HEK293 (cell line): ENCODE data around the gene RSL24D1.

Experiments
- CTCF ChIA-PET: fragments of 350-600 bp; formaldehyde crosslinking; extraction: SDS; loops from one replicate; lab custom pipeline; 2021; ENCODE audit warnings: antibody characterized with exemption; lab: Yijun Ruan, JAX
- POLR2A ChIA-PET: fragments of 300-600 bp; formaldehyde crosslinking; extraction: SDS; loops from one replicate; lab custom pipeline; 2020; ENCODE audit warnings: antibody characterized with exemption, inconsistent platforms; lab: Yijun Ruan, JAX
- H3K27ac ChIP-seq: fragments of 200-500 bp; sonication (Bioruptor generic); 2 replicates; pipeline ENCODE4 v1.5.1; 2014; ENCODE audit warnings: low read depth, low read length, control low read depth, inconsistent platforms; ENCODE audit errors: extremely low read depth
- H3K36me3 ChIP-seq, 2 experiments: fragments of 200-500 bp in 1 of 2; sonication (Bioruptor generic) in 1 of 2; 1 replicate in 1 of 2; 2 replicates in 1 of 2; pipeline ENCODE4 v1.5.1; 2014 to 2017; ENCODE audit warnings: inconsistent platforms in 2 of 2, low read length in 2 of 2; ENCODE audit not compliant: control insufficient read depth in 2 of 2, insufficient read depth in 1 of 2
- H3K4me1 ChIP-seq: fragments of 200-500 bp; sonication (Bioruptor generic); 2 replicates; pipeline ENCODE4 v1.5.1; 2014; ENCODE audit warnings: mild to moderate bottlenecking, low read length, inconsistent platforms; ENCODE audit not compliant: control insufficient read depth, insufficient read depth
- H3K4me3 ChIP-seq: 2 replicates; pipeline ENCODE4 v1.5.1; 2011; ENCODE audit warnings: low read depth, mild to moderate bottlenecking, control low read depth, low read length, moderate library complexity
- H3K9me3 ChIP-seq: fragments of 200-500 bp; sonication (Bioruptor generic); 2 replicates; pipeline ENCODE4 v1.5.1; 2014; ENCODE audit warnings: low read depth, low read length, inconsistent platforms; ENCODE audit not compliant: control insufficient read depth, insufficient read depth
- BCL11B ChIP-seq: fragments of 450-650 bp; formaldehyde crosslinking; IDR thresholded peaks from 2 replicates; pipeline ENCODE4 v1.5.1; 2016; ENCODE audit warnings: low read depth, missing biosample characterization, missing genetic modification characterization
- CTCF ChIP-seq: fragments of 450-650 bp; formaldehyde crosslinking; IDR thresholded peaks from 2 replicates; pipeline ENCODE4 v1.5.1; 2016; ENCODE audit warnings: missing biosample characterization, missing genetic modification characterization
- GFI1B ChIP-seq: fragments of 450-650 bp; formaldehyde crosslinking; IDR thresholded peaks from 2 replicates; pipeline ENCODE4 v1.5.1; 2016; ENCODE audit warnings: missing biosample characterization, missing genetic modification characterization
- KLF16 ChIP-seq: fragments of 450-650 bp; formaldehyde crosslinking; IDR thresholded peaks from 2 replicates; pipeline ENCODE4 v1.5.1; 2017; ENCODE audit warnings: missing biosample characterization, missing genetic modification characterization
- KLF9 ChIP-seq: fragments of 450-650 bp; formaldehyde crosslinking; IDR thresholded peaks from 2 replicates; pipeline ENCODE4 v1.5.1; 2016; ENCODE audit warnings: missing biosample characterization, missing genetic modification characterization, low read depth
- TCF7L2 ChIP-seq: IDR thresholded peaks from 2 replicates; pipeline ENCODE4 v1.6.1; 2011; ENCODE audit warnings: low read depth, mild to moderate bottlenecking, inconsistent platforms, low read length, moderate library complexity, borderline replicate concordance
- ZBTB21 ChIP-seq: fragments of 450-650 bp; formaldehyde crosslinking; IDR thresholded peaks from 2 replicates; pipeline ENCODE4 v1.5.1; 2017; ENCODE audit warnings: missing biosample characterization, missing genetic modification characterization
- ZBTB44 ChIP-seq: fragments of 450-650 bp; IDR thresholded peaks from 2 replicates; pipeline ENCODE4 v1.5.1; 2018; ENCODE audit warnings: missing biosample characterization, mild to moderate bottlenecking, missing genetic modification characterization
- ZNF184 ChIP-seq: fragments of 450-650 bp; IDR thresholded peaks from 2 replicates; pipeline ENCODE4 v1.5.1; 2018; ENCODE audit warnings: missing biosample characterization, mild to moderate bottlenecking, missing genetic modification characterization
- ZNF26 ChIP-seq: fragments of 450-650 bp; formaldehyde crosslinking; IDR thresholded peaks from 2 replicates; pipeline ENCODE4 v1.5.1; 2016; ENCODE audit warnings: missing biosample characterization, missing genetic modification characterization
- ZNF280C ChIP-seq: fragments of 450-650 bp; formaldehyde crosslinking; IDR thresholded peaks from 2 replicates; pipeline ENCODE4 v1.5.1; 2016; ENCODE audit warnings: missing biosample characterization, missing genetic modification characterization
- ZNF37A ChIP-seq: fragments of 450-650 bp; IDR thresholded peaks from 2 replicates; pipeline ENCODE4 v1.5.1; 2018; ENCODE audit warnings: missing biosample characterization, missing genetic modification characterization
- ZNF391 ChIP-seq: fragments of 450-650 bp; formaldehyde crosslinking; IDR thresholded peaks from 2 replicates; pipeline ENCODE4 v1.5.1; 2016; ENCODE audit warnings: low read depth, missing biosample characterization, missing genetic modification characterization, borderline replicate concordance
- ZNF423 ChIP-seq: fragments of 450-650 bp; formaldehyde crosslinking; IDR thresholded peaks from 2 replicates; pipeline ENCODE4 v1.5.1; 2016; ENCODE audit warnings: missing biosample characterization, missing genetic modification characterization
- ZNF449 ChIP-seq: fragments of 450-650 bp; formaldehyde crosslinking; IDR thresholded peaks from 2 replicates; pipeline ENCODE4 v1.5.1; 2017; ENCODE audit warnings: missing biosample characterization, mild to moderate bottlenecking, missing genetic modification characterization, moderate library complexity
- ZNF510 ChIP-seq: fragments of 450-650 bp; formaldehyde crosslinking; IDR thresholded peaks from 2 replicates; pipeline ENCODE4 v1.5.1; 2018; ENCODE audit warnings: mild to moderate bottlenecking, missing genetic modification characterization, missing biosample characterization; ENCODE audit not compliant: insufficient replicate concordance
- ZNF530 ChIP-seq: fragments of 450-650 bp; formaldehyde crosslinking; IDR thresholded peaks from 2 replicates; pipeline ENCODE4 v1.5.1; 2016; ENCODE audit warnings: low read depth, missing biosample characterization, missing genetic modification characterization
- ZNF548 ChIP-seq: fragments of 450-650 bp; formaldehyde crosslinking; IDR thresholded peaks from 2 replicates; pipeline ENCODE4 v1.5.1; 2016; ENCODE audit warnings: missing biosample characterization, missing genetic modification characterization
- ZNF558 ChIP-seq: fragments of 450-650 bp; formaldehyde crosslinking; IDR thresholded peaks from 2 replicates; pipeline ENCODE4 v1.5.1; 2016; ENCODE audit warnings: missing biosample characterization, missing genetic modification characterization
- ZNF571 ChIP-seq: fragments of 450-650 bp; formaldehyde crosslinking; IDR thresholded peaks from 2 replicates; pipeline ENCODE4 v1.5.0; 2017; ENCODE audit warnings: missing biosample characterization, missing genetic modification characterization
- ZNF624 ChIP-seq: fragments of 450-650 bp; formaldehyde crosslinking; IDR thresholded peaks from 2 replicates; pipeline ENCODE4 v1.5.1; 2017; ENCODE audit warnings: missing biosample characterization, missing genetic modification characterization
- ZNF626 ChIP-seq: fragments of 450-650 bp; sonication (Bioruptor Pico); formaldehyde crosslinking; IDR thresholded peaks from 2 replicates; pipeline ENCODE4 v1.5.1; 2018; ENCODE audit warnings: missing biosample characterization, missing genetic modification characterization, inconsistent platforms
- ZNF629 ChIP-seq: fragments of 450-650 bp; formaldehyde crosslinking; IDR thresholded peaks from 2 replicates; pipeline ENCODE4 v1.5.1; 2017; ENCODE audit warnings: missing biosample characterization, missing genetic modification characterization
- ZNF660 ChIP-seq: fragments of 450-650 bp; IDR thresholded peaks from 2 replicates; pipeline ENCODE4 v1.5.1; 2018; ENCODE audit warnings: missing biosample characterization, mild to moderate bottlenecking, missing genetic modification characterization
- ZNF785 ChIP-seq: fragments of 450-650 bp; formaldehyde crosslinking; IDR thresholded peaks from 2 replicates; pipeline ENCODE4 v1.5.1; 2016; ENCODE audit warnings: missing biosample characterization, missing genetic modification characterization
- ZSCAN5A ChIP-seq: fragments of 450-650 bp; formaldehyde crosslinking; IDR thresholded peaks from 2 replicates; pipeline ENCODE4 v1.5.1; 2016; ENCODE audit warnings: missing biosample characterization, missing genetic modification characterization

RSL24D1 gene

GRCh38 chr15:55231455-55231854 is 34.7 kb upstream of the RSL24D1 start:
- no peak overlapping the region for H3K4me3 ChIP-seq
- no peak for TF ChIP-seq BCL11B (tag by site-specific recombination)
- no peak for TF ChIP-seq ZNF449
- TF ChIP-seq TCF7L2: no peak
- TF ChIP-seq ZNF423 (tag by site-specific recombination): no peak
- no peak for TF ChIP-seq ZNF629 (tag by site-specific recombination)
- no peak for TF ChIP-seq ZNF26
- TF ChIP-seq CTCF (tag by site-specific recombination): no peak
- TF ChIP-seq ZNF510 (tag by site-specific recombination): no peak
- TF ChIP-seq ZNF571 (tag by site-specific recombination): no peak
- TF ChIP-seq GFI1B (tag by site-specific recombination): no peak
- no peak for TF ChIP-seq ZNF624
- no peak for TF ChIP-seq KLF9 (tag by site-specific recombination)
- no peak for TF ChIP-seq KLF16
- no peak for TF ChIP-seq ZNF660 (tag by site-specific recombination)
- CTCF ChIA-PET: interaction anchor here (0.7 to 2.1 kb wide), 3 partner anchors 12 to 32 kb away, joined by 4 to 8 read pairs (median 6); no protein-coding TSS in a partner anchor
- POLR2A ChIA-PET: interaction anchor here (0.5 kb wide), 1 partner anchor 496 kb away, joined by 3 read pairs; no protein-coding TSS in a partner anchor
- H3K27ac ChIP-seq: no peak overlapping the region
- H3K9me3 ChIP-seq: no peaks in the 10 kb centered on the region
- no peaks in the 10 kb centered on the region for H3K4me1 ChIP-seq
- H3K36me3 ChIP-seq: no peaks in the 10 kb centered on the region; a peak in 1 of 3 replicates

- H3K9me3 ChIP-seq: no peaks in the 10 kb centered on the region
- H3K4me1 ChIP-seq: no peaks in the 10 kb centered on the region
- no peak overlapping the region for H3K4me3 ChIP-seq
- no peaks in the 10 kb centered on the region; a peak in 1 of 3 replicates for H3K36me3 ChIP-seq
- H3K27ac ChIP-seq: no peak overlapping the region
- ChIA-PET CTCF (interaction anchor here (2.1 kb wide), 1 partner anchor 12 kb away, joined by 8 read pairs; no protein-coding TSS in a partner anchor), POLR2A (interaction anchor here (0.5 kb wide), 1 partner anchor 496 kb away, joined by 3 read pairs; no protein-coding TSS in a partner anchor)
- TF ChIP-seq ZNF548 (tag by site-specific recombination) (no peak), ZNF280C (no peak), KLF9 (tag by site-specific recombination) (no peak), ZNF184 (tag by site-specific recombination) (no peak), ZNF391 (no peak), ZBTB21 (no peak), ZNF558 (tag by site-specific recombination) (no peak), ZNF785 (tag by site-specific recombination) (no peak), ZNF530 (no peak), ZNF626 (tag by site-specific recombination) (no peak), ZNF37A (tag by site-specific recombination) (no peak), ZBTB44 (tag by site-specific recombination) (no peak), ZSCAN5A (tag by site-specific recombination) (no peak)
Observed at GRCh38 chr15:55230953-55231352, 34.2 kb upstream of the RSL24D1 start.
